ENCODE data around the gene UBL4B.

Gene UBL4B

DNA sequence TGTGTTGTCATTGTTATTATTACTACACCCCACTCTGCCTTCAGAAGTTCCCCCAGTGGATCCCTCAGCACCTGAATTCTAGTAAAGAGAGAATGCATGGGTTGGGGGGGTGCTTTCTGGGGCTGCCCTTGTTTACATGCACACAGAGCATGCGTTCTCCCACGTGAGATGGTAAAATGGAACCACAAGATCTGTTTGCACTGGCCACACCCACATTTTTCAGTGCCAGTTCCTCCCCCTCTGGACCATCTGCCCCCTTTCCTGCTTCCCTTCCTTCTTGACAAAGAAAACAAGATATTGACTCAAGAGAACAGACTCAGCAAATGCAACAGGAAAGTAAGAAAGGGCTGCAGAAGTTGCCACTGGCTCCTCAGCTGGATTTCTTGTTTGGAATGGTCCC lies 46.9 kb downstream of the UBL4B start:
- DNase-seq = no peak

DNA sequence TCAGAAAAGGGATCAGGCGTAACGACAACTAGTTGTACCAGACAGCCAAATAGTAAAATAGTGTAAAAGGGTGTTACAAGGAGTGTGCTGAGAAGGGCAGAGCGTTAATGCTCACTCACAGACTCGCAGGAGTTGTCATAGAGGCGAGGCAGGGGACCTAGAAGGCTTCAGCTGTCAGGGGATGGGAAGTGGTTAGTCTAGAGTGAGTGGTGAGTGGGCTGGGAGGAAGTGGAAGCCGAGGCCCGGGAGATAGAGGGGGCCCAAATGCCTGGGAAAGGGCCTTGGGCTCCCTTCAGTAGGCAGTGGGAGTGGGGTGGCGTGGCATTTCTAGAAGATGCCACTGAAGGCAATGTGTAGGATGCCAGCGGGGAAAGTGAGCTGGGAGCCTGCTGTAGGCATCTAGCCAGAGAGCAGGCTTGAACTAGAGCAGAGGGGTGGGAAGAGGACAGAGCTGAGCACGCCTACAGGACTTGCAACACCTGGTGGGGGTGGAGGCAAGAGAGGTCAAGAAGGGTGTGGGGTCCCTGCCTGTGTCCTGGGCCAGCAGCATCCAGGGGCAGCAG lies 48.4 kb downstream of the UBL4B start:
- no peak for DNase-seq

DNA sequence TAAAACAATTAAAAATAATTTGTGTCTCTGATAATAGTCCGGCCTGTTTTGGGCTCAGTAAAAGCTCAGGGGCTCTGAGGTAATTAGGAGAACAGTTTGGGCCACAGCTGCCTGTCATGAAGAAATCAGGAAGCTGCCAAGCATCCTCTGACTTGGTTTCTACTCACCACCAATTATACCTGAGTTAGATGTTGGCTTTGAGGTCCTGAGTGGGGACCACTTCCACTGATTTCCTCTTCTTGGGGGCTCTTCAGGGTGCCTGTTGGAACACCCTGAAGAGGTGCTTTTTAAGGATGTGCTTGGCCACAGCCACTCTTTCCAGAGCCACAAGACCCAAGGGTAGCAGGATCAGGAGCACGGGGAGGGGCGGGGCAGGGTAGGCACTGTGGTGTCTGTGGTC lies 48.9 kb downstream of the UBL4B start:
- DNase-seq = no peak

DNA sequence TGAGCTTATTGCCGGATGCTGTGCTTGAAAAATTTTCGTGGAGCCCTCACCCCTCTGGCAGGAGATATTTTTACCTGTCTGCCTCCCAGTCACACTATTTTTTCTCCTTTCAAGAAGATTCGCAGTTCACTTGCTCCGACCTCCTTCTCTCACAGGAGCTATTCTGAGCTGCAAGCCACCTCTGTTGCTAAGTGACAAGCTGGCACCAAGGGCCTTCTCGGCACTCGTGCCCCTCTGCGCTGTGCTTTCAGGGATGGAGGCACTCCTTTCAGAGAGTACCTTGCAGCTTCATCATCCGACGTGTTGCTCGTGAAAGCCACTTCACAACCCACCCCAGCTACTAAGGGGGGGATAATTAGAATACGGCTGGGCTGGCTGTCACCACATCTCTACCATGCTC lies 49.6 kb downstream of the UBL4B start:
- no peak for DNase-seq
